ENCODE results near the gene ICAM5. TPM values are rescaled to one million over a fixed set of nuclear protein-coding genes. Genes with fewer than 3 reads are reported as not detected.

Gene ICAM5, protein sequence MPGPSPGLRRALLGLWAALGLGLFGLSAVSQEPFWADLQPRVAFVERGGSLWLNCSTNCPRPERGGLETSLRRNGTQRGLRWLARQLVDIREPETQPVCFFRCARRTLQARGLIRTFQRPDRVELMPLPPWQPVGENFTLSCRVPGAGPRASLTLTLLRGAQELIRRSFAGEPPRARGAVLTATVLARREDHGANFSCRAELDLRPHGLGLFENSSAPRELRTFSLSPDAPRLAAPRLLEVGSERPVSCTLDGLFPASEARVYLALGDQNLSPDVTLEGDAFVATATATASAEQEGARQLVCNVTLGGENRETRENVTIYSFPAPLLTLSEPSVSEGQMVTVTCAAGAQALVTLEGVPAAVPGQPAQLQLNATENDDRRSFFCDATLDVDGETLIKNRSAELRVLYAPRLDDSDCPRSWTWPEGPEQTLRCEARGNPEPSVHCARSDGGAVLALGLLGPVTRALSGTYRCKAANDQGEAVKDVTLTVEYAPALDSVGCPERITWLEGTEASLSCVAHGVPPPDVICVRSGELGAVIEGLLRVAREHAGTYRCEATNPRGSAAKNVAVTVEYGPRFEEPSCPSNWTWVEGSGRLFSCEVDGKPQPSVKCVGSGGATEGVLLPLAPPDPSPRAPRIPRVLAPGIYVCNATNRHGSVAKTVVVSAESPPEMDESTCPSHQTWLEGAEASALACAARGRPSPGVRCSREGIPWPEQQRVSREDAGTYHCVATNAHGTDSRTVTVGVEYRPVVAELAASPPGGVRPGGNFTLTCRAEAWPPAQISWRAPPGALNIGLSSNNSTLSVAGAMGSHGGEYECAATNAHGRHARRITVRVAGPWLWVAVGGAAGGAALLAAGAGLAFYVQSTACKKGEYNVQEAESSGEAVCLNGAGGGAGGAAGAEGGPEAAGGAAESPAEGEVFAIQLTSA
- 11.6 and 16.2 TPM in 2 replicates for total RNA-seq

GRCh38 chr19:10289836-10290356 lies at the start of gene ICAM5:
ICAM5 (plus strand) TSS chr19:10289952; CDS start chr19:10290044, 92 bp downstream.

DNA sequence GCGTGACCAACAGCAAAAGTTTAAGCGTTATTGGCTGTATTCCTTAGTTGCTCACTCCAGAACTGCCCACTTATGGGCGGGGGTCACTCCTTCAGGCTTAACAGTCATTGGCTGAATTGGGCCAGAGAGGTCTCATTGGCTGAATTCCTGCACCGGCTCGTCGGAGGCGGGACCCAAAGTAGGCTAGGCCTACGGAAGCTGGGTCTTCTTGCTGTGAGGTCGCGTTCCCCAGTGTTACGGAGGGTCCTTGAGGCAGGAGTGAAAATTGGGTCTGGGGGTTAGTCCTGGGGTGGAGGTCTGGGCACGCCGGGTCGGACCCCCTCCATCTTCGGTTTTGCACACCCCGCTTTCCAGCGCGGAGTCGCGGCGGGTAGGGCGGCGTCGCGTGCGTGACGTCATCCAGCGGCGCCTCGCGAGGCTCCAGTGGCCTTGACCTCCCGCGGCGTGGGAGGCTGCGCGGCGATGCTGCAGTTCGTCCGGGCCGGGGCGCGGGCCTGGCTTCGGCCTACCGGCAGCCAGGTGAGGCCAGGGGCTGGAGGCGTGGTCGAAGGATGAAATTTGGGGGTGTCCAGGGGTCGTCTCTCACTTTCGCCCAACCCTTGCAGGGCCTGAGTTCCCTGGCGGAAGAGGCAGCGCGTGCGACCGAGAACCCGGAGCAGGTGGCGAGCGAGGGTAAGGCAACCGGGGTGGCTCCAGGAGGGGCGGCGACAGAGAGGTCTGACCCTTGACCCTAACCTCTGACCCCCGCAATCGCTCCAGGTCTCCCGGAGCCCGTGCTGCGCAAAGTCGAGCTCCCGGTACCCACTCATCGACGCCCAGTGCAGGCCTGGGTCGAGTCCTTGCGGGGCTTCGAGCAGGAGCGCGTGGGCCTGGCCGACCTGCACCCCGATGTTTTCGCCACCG lies 37.7 kb upstream of the ICAM5 start, which contains the start of gene MRPL4:
Gene MRPL4 (plus strand): TSS at position 423 of the 903 bp plus-strand sequence. CDS start 40 bp downstream, at position 463.

DNA sequence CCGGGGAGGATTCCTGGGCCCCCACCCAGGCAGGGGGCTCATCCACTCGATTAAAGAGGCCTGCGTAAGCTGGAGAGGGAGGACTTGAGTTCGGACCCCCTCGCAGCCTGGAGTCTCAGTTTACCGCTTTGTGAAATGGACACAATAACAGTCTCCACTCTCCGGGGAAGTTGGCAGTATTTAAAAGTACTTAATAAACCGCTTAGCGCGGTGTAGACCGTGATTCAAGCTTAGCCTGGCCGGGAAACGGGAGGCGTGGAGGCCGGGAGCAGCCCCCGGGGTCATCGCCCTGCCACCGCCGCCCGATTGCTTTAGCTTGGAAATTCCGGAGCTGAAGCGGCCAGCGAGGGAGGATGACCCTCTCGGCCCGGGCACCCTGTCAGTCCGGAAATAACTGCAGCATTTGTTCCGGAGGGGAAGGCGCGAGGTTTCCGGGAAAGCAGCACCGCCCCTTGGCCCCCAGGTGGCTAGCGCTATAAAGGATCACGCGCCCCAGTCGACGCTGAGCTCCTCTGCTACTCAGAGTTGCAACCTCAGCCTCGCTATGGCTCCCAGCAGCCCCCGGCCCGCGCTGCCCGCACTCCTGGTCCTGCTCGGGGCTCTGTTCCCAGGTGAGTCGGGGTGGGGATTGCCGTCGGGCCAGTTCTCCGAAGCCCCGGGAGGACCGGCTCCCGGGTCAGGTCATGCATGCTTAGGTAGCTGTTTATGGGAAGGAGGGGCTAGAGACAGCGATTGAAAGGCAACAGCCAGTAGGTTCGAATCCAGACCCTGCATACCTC lies 18.9 kb upstream of the ICAM5 start, which contains the start of gene ICAM1:
Gene ICAM1 (plus strand): TSS at position 505 of the 779 bp plus-strand sequence. CDS start 40 bp downstream, at position 545.

DNA sequence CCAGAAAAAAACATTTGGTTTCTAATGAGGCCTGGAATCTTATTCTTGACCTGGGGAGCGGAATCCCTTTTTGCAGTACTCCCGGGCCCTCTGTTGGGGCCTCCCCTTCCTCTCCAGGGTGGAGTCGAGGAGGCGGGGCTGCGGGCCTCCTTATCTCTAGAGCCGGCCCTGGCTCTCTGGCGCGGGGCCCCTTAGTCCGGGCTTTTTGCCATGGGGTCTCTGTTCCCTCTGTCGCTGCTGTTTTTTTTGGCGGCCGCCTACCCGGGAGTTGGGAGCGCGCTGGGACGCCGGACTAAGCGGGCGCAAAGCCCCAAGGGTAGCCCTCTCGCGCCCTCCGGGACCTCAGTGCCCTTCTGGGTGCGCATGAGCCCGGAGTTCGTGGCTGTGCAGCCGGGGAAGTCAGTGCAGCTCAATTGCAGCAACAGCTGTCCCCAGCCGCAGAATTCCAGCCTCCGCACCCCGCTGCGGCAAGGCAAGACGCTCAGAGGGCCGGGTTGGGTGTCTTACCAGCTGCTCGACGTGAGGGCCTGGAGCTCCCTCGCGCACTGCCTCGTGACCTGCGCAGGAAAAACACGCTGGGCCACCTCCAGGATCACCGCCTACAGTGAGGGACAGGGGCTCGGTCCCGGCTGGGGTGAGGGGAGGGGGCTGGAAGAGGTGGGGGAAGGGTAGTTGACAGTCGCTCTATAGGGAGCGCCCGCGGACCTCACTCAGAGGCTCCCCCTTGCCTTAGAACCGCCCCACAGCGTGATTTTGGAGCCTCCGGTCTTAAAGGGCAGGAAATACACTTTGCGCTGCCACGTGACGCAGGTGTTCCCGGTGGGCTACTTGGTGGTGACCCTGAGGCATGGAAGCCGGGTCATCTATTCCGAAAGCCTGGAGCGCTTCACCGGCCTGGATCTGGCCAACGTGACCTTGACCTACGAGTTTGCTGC lies 2.7 kb upstream of the ICAM5 start, which contains the start of gene ICAM4:
Gene ICAM4 (plus strand): TSS at position 153 of the 935 bp plus-strand sequence. CDS start 58 bp downstream, at position 211.

GRCh38 chr19:10309423-10309822 lies 19.7 kb downstream of the ICAM5 start, which contains the start of gene ZGLP1:
ZGLP1 (minus strand) TSS chr19:10309815.

GRCh38 chr19:10315335-10316214 lies 25.8 kb downstream of the ICAM5 start, which contains the start of gene FDX2:
FDX2 (minus strand) TSS chr19:10316015; CDS start chr19:10315996, 19 bp downstream.

GRCh38 chr19:10332965-10333757 lies 43.4 kb downstream of the ICAM5 start, which contains the start of gene RAVER1:
RAVER1 (minus strand) TSS chr19:10333529; CDS start chr19:10333507, 22 bp downstream.

DNA sequence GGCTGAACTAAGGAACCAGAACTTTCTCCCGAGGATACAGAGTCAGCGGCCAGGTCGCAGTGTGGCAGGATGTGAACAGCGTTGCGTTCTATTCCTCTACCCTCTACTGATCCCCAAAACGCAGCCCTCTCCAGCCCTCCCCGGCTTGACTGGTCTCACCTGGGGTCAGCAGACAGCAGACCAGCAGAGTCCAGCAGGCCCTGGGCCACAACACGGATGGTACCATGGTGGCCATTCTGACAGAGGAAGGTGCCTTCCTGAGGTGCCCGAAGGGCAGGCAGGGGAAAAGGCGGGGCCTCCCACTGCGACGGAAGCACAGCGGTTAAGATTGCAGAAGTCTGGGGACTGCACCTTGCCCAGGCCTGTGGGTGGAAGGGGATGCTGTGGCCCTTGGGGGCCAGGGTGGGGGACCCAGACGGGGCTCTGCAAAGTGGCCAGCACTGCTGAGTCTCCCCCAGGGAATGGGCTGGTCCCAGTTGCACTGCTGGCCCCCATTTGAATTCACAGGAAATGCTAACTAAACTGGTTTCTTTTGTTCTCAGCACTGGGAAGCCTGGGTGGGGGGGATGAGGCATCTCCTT lies 49.7 kb downstream of the ICAM5 start, which contains the start of gene ICAM3:
Gene ICAM3 (minus strand): TSS at position 245 of the 581 bp plus-strand sequence. CDS start 10 bp downstream, at position 235.

Small RNAs within 50 kb of the gene (small RNA-seq; reads per million reads assigned to genes)
- not detected for gene AC011511.1 (ENCODE audit: low replicate concordance)
- gene AC011511.4 (ENCODE audit: low replicate concordance) = not detected

Other genes starting within 250 kb of the ICAM5 start
- gene SHFL, start 203.6 kb upstream of the ICAM5 start, total RNA-seq = 22.8 and 29.8 TPM in 2 replicates
- under 0.01 TPM in 1 of 2 replicates, not detected in the other for gene ANGPTL6, start 187.3 kb upstream of the ICAM5 start, total RNA-seq
- gene PPAN, start 183.6 kb upstream of the ICAM5 start, total RNA-seq = 24.5 and 56.1 TPM in 2 replicates
- 1.3 and 3.3 TPM in 2 replicates for gene P2RY11, start 178.3 kb upstream of the ICAM5 start, total RNA-seq
- gene EIF3G, start 170.1 kb upstream of the ICAM5 start, total RNA-seq = 276 and 386 TPM in 2 replicates
- gene DNMT1, start 95.0 kb upstream of the ICAM5 start, total RNA-seq = 23.4 and 96.8 TPM in 2 replicates
- gene S1PR2, start 58.6 kb upstream of the ICAM5 start, total RNA-seq = 41.9 and 42.2 TPM in 2 replicates
- gene MRPL4, start 37.7 kb upstream of the ICAM5 start, total RNA-seq = 42.7 and 79.3 TPM in 2 replicates
- gene ICAM1, start 18.8 kb upstream of the ICAM5 start, total RNA-seq = 52.1 and 189 TPM in 2 replicates
- 8.3 and 9.2 TPM in 2 replicates for gene ICAM4, start 3.0 kb upstream of the ICAM5 start, total RNA-seq
- gene ZGLP1, start 19.9 kb downstream of the ICAM5 start, total RNA-seq = 0.44 and 0.72 TPM in 2 replicates
- 19.5 and 36.1 TPM in 2 replicates for gene FDX2, start 26.1 kb downstream of the ICAM5 start, total RNA-seq
- 11.2 and 25.3 TPM in 2 replicates for gene RAVER1, start 43.6 kb downstream of the ICAM5 start, total RNA-seq
- 2.8 and 11.3 TPM in 2 replicates for gene ICAM3, start 49.7 kb downstream of the ICAM5 start, total RNA-seq
- 56.2 and 108 TPM in 2 replicates for gene TYK2, start 90.6 kb downstream of the ICAM5 start, total RNA-seq
- 208 and 224 TPM in 2 replicates for gene CDC37, start 113.6 kb downstream of the ICAM5 start, total RNA-seq
- 5.5 and 8.0 TPM in 2 replicates for gene PDE4A, start 130.6 kb downstream of the ICAM5 start, total RNA-seq
- 60.6 and 79.3 TPM in 2 replicates for gene KEAP1, start 213.4 kb downstream of the ICAM5 start, total RNA-seq
- gene S1PR5, start 227.5 kb downstream of the ICAM5 start, total RNA-seq = 2.0 and 10.5 TPM in 2 replicates

All from placental pericyte (primary cell).